A204.1 (cell line): ENCODE data around the gene KRTAP10-1.

Experiments used
- FAIRE-seq: peaks from 2 replicates; lab custom pipeline; 2012; peaks lifted over from hg19 to GRCh38; lab: Jason Lieb, UNC

KRTAP10-1 gene

DNA sequence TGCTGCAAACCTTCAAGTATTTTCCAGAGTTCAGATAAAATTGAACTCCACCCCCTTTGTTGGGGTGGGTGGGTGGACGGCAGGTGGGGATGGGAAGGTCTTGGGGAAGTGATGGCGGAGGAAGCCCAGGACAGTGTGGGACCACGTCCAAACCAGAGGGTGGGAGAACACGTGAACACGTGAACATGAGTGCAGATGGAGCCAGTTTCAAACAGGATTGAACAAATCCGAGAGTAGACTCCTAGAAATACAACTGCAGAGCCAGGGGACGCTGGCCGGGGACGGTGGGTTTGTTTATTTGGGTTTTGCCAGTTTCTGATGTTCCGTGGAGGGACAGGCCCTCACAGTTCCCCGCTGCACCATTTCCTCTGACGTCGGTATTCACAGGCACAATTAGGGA is 8.4 kb upstream of the KRTAP10-1 start:
- no peak for FAIRE-seq

DNA sequence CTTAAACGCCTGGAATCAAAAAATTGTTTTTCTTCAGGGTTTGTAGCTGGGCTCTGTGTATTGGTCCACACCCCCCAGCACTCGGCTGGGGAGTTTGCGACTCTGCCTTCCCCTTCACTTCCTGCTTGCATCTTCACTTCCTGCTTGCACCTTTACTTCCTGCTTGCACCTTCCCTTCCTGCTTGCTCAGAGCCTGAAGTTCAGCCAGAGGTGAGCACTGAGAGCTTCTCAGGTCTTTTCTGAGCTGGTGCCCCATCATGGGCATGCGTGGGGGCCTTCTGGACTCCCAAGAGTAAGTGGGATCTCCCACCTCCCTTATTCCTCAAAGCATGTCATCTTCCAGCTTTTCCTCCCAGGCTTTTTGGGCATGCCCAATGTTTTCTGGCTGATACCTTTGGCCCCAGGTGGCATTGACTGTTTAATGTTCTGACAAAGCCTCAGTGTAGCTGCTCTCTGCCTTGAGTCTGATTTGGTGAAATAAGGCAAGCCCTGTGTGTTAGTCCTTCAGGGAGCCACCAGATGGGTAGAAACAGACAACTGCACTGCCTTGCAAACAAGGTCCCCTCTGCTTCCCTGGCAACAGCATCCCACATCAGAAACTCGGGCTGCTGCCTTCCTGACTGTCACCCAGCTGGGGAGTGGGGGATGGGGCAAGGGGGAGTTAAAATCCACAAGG is 7.8 kb upstream of the KRTAP10-1 start:
- no peak for FAIRE-seq

DNA sequence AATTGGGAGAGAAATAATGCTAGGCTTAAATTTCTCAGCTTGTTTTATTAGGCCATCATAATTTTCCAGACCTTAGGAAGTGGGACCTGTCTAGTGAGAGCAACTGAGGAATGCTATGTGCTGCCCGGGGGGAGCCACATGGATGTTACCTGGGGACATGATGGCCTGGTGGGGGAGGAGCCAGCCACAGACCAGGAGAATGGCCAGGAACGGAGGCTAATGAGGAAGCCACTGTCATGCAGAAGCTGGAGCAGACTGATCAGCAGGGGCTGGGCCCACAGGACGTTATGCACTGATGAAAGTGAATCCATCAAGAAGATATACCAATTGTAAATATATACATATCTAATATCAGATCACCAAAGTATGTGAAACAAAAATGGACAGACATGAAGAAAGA is 4.6 kb upstream of the KRTAP10-1 start:
- no peak for FAIRE-seq

DNA sequence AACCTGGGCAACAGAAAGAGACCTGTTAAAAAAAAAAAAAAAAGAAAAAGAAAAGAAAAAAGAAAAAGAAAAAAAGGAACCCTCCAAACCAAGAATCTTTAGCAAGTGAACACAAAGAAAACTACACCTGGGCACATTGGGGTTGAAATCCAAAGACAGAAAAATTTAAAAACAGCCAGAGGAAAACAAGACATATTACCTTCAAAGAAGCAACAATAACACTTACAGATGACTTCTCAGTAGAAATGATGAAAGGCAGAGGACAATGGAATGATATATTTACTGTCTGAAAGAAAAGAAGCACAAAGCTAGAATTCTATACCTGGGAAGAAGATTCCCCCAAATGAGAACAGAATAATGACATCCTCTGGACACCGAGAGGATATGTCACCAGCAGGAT is 2.7 kb upstream of the KRTAP10-1 start:
- FAIRE-seq, result no peak

DNA sequence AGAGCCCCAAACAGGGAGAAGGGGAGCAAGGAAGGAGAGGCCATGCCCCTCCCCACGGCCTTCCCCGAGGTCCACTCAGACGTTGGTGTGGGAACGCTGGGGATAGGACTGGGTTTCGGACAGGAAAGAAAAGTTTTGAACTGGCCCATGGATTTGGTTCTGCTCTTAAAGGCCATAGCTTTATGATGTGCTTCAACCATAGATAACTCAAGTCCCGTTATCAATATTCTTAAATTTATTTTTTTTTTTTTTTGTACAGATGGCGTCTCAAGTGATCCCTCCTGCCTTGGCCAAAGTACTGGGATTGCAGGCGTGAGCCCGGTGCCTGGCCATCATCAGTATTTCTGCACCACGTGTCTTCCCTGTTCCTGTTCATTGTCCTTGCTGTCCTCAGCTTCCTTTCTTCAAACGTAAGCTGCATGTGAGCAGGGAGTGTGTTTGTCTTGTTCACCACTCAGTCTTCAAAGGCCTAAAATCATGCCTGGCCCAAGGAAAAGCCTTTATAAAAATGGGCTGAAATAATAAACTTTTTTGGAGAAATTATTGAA is 820 bp upstream of the KRTAP10-1 start:
- no peak for FAIRE-seq

DNA sequence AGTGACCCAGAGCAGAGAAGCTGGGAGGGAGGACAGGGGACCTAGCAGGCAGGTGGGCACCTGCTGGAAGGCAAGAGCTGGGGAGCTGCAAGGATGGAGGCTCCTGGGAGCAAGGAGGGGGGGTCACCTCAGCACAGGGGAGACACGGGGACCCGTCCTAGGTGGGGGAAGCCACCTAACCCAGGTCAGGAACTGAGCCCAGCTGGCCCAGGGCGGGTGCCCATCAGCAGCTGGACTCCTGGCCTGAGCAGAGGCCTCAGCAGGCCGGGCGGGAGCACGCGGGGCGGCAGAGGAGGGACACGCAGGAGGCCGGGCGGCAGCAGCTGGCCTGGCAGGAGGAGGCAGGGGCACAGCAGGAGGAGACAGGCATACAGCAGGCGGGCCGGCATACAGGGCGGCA is 949 bp downstream of the KRTAP10-1 start:
- no peak for FAIRE-seq

DNA sequence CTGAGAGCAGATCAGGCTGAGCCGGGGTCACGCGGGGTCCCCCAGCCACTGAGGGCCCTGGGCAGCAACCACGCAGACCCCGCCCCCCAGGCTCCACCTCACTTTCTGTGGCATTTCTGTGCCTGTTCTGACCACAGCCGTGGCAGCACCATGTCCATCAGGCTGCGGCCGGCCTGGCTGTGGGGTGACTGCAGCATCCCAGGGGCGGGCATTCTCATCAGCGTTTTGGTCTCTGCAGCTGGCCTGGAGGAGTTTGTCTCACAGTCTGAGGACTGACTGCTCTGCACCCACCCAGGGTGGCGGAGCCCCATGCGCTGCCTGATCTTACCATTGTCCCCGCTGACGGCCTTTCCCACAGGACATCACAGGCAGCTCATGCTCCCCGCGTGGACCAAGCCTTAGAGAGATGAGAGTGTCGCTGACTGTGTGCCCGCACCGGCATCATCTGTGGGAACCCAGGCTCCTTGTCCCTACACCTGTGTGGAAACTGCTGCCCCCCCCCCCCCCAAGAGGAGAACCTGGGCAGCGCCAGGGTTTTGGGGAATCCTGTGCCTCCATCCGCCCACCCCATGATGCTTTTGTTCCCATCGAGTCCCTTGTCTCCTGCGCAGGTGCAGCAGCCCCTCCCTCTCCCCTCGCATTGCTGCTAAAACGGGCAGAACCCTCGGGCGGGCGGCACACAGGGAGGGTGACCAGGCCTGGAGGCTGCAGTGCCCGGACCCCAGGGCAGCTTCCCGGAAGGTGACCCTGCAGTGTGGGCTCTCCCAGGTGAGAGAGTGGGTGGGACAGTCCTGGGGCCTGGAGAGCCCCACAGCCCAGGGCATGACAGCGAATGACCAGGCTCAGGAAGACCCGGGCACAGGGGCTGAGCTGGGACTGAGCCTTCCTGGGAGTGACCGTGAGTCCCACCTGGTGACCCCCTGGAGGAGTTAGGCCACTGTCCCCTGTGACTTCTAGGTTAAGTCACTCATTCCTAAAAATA is 1.8 kb downstream of the KRTAP10-1 start:
- FAIRE-seq, result no peak

DNA sequence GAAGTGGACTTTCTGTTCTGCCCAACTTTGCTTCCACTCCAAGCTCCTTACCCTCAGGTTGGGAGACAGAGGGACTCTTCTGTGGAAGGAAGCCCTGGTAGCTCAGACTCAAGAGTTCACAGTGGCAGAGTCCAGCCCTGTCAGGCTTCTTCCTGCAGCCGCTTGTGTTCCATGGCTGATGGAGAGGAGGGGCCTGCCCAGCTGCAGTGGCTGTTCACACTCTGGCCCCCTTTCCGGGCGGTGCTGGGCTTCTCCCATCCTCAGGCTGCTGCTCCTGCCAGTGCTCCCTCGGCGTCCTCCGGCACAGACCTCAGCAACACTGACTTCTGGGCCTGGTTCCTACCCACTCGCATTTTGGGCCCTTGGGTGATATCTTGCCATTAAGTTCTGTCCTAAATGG is 4.0 kb downstream of the KRTAP10-1 start:
- no peak for FAIRE-seq

DNA sequence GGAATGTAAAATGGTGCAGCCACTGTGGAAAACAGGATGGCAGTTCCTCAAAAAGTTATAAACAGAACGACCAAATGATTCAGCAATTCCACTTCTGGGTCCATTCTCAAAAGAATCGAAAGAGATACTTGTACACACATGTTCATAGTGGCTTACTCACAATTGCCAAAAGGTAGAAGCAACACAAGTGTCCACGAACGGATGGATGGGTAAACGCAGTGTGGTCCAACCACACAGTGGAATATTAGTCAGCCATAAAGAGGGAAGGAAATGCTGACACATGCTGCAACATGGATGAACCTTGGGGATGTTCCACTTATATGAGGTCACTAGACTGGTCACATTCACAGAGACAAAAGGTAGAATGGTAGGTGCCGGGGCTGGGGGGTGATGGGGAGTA is 5.3 kb downstream of the KRTAP10-1 start:
- no peak for FAIRE-seq

DNA sequence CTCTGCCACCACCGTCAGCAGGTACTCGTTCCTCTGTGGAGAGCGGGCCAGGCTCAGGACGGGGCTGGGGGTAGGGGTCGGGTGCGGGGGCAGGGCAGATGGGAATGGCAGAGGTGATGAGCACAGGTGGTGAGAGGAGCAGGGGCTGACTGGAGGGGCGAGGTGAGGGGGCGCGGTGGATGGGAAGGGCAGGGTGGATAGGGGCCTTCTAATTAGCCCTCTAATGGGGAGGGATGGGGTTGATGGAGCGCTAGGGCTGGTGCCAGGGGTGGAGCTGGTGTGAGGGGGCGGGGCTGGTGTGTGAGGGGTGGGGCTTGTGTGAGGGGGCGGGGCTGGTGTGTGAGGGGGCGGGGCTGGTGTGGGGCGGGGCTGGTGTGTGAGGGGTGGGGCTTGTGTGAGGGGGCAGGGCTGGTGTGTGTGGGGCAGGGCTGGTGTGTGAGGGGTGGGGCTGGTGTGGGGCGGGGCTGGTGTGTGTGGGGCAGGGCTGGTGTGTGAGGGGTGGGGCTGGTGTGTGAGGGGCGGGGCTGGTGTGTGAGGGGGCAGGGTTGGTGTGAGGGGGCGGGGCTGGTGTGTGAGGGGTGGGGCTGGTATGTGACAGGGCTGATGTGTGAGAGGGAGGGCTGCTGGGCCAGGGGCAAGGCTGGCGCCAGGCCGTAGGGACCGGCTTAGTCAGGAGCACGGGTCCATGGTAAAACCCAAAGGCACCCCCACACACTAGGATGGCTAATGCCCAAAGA is 5.9 kb downstream of the KRTAP10-1 start:
- no peak for FAIRE-seq

DNA sequence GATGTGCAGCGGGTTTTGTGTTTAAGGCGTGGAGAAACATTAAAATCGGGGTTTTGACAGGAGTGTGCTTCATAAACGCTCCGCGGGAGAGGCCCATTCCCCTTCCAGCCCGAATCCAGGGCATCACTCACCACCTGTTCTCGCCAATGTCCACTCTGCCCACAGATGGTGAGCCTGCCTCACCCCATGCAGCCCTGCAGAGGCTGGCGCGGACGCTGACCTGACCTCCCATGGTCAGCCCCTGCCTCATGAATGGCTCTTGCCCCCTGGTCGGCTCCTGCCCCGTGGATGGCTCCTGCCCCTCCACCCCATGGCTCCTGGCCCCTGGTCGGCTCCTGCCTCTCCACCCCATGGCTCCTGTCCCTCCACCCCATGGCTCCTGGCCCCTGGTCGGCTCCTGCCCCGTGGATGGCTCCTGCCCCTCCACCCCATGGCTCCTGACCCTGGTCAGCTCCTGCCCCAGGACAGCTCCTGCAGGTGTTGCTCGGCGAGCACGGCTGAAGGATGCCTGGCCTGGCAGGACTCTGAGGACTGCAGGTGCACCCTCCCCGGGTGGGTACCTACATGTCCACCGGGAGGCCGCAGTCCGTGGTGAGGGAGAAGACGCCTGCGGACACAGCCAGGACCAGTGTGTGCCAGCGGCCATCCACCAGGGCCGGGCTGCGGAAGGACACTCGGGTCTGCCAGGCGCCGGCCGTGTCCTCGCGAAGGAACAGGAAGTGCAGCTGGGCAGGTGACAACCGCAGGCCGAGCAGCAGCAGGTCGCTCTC is 6.7 kb downstream of the KRTAP10-1 start:
- FAIRE-seq, result no peak

DNA sequence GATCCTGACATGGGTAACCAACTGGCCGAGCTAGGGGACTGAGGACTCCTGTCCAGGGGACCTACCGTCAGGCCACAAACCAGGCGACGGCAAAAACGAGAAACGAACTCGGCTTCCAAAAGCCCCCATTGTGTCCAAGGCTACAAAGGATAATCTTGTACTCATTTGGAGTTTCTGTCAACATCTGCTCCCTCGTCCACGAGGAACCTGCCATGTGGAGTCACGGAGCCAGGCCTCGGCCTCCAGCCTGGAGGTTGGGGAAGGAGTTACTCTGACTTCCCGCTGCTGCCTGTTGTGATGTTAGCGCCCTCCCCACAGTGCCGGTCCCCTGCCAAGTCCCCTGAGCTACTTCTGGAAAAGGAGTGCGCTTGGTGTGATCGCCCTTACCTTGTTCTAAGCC is 7.3 kb downstream of the KRTAP10-1 start:
- no peak for FAIRE-seq

DNA sequence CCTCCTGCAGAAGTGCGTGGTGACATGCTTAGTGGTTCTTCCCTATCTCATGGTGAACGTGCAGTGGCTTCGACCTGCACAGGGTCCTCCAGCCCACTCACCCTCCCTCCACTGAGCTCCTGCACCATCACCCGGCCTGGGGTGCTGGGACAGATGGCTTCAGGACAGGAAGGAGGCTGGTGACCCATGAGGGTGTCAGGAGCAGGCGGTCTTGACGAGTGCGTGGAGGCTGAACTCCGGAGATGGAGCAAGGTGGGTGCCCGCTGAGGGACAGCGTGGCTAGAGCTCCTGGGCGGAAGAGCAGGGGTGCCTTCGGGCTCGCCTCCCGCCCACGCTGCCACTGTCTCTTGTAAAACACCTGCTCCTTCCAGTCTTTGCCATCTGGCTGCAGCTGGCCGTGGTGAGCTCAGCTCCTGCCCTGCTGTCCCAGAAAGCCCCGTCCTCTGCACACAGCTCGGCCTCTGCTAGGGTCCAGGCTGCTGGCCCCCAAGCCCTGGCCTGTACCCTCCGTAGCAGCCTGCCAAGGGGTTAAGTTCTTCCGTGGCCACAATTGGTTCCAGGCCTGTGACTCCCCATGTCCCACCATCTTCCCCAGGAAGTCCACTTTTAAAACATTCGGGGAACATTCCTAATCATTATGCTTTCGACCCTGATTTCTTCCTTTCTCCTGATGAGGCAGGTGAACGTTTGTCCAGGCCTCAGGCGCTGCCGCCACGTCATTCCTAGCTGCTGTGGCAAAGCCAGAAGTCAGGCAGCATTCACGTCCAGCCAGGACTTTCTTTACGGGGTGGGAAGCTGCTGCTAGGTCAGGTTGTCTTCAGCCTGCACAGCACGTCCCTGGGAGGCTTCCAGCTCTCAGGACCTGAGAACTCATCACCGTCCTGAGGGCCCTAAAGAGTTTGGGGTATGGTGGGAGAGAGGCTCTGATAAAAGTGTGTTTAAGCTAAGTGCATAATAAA is 8.1 kb downstream of the KRTAP10-1 start:
- FAIRE-seq, result no peak

DNA sequence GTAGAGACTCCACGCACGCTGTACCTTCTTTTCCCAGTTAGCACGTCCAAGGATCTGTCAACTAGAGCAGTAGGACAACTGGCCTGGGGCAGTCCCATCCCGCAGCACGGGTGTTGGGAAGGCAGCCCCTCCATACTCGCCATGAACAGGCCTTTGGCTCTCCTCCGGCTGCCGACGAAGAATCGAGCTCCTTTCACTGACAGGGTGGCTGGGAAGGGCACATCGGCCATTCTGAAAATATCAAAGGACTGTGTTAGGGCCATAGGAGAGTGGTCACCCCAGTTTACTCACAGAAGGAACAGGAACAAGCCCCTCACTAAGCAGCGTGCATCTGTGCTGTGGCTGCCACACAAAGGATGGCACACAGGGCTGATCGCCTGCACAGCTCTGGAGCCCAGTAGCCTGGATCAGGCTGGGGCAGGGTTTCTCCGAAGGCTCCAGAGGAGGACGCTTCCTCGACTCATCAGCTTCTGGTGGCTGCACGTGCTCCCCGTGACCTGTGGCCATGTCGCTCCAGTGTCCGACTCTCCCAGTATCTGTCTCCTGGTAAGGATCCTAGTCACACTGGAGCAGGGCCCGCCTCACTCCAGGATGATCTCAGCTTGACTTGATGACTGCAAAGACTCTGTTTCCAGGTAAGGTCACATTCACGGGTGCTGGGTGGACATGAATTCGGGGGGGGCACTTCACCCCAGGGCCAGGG is 8.9 kb downstream of the KRTAP10-1 start:
- no peak for FAIRE-seq

DNA sequence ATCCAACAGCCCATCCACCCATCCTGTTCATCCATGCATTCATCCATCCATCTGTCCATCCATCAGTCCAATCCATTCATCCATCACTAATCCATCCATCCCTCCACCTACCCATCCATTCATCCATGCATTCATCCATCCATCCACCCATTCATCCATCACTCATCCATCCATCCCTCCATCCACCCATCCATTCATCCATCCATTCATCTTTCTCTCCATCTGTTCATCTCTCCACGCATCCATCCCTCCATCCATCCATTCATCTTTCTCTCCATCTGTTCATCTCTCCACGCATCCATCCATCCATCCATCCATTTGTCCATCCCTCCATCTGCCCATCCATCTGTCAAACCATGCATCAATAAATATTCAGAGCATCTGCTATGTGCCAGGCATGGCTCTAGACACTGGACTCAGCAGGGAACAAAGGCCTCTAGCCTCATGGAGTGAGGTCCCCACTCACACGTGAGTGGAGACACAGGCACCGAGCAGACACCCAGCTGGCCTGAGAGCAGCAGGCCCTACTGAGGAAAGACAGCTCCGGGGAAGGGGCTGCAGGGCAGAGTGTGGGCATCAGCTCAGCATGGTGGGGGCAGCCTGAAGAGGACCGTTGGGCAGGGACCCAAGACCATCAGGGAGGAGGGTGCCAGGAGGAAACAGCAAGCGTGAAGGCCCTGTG is 9.6 kb downstream of the KRTAP10-1 start:
- no peak for FAIRE-seq

DNA sequence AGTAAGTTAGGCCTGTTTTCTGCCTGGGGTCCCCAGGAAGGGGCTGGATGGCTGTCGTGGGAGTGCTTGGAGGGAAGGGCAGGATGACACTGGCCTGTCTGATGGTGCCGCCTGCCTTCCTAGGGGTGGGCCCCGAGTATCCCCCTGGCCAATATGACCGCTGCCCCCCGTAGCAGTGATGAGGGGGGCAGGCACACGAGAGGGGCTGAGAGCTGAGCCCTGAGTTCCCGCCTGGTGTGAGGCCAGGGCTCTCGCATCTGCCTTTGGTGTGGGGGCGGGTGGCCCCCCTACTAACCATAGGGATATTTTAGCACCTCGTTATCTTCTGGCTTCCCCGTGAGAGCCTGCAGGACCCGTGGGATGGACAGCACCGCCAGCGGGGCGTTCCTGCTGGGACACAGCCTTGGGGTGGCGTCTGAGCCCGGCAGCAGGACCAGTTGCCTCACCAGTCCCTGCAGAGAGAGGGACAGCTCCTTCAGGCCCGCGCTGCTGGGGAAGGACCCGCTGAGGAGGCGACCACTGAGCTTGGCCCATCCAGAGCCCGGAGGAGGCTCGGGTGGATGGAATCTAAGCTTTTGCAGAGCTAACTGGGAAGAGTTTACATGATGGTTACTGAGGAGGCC is 10.4 kb downstream of the KRTAP10-1 start:
- no peak for FAIRE-seq

DNA sequence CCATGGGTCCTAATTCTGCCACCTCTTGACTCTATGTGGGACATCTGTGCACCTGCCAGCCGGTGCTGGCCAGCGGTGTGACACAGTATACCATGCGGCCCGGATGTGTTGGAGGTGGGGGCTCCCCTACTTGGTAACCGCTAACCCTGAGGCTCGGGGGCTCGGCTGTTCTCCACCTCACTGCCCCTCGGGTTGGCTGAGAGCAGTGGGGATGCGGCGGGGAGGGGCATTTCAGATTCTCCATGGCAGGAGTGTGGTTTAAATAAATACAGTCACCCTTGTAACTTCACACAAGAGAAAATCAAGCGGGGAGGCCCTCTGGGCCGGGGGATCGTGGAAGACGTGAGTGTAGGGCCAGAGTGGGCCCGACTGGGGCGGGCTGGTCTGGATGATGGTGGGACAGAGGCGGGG is 11.0 kb downstream of the KRTAP10-1 start:
- FAIRE-seq, result no peak

DNA sequence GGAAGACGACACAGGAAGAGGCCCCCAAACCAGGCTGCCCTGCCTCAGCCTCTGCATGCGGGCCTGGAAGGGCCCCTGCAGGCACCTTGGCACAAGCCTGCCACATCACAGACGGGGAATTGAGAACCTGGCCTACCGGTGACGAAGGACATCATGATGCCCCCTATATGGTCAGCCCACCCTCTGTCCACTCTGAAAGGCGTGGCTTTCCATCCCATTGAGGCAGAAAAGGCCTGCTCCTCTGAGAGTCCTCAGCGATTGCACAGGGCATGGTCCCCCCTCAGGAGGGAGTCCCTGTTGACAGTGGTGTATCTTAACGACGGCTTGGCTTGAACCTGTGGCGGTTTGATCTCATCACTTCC is 11.4 kb downstream of the KRTAP10-1 start:
- no peak for FAIRE-seq
